ENCODE measurements around the gene EID2. TPM values are rescaled to one million over a fixed set of nuclear protein-coding genes. Genes with fewer than 3 reads are reported as not detected.

Gene EID2
- total and polyA plus RNA-seq, 2 of the 13 experiments (the other 11 are each of a cell fraction or from before 2014, with no cell fraction given): 3.7 to 14.1 TPM

- TF ChIP-seq ZNF496 (CRISPR knock-in tag; IDR thresholded peaks at IDR 0.05; ENCODE audit: insufficient replicate concordance) (peak; percentile 50), ZBTB20 (CRISPR knock-in tag; IDR thresholded peaks at IDR 0.05; ENCODE audit: borderline replicate concordance, low read depth) (peak; percentile 51; the same call in 1 of the 2 replicates), NFIB (CRISPR knock-in tag; IDR thresholded peaks at IDR 0.05; ENCODE audit: borderline replicate concordance) (no peak), RXRB (CRISPR knock-in tag; IDR thresholded peaks at IDR 0.05; ENCODE audit: borderline replicate concordance) (no peak), FOXO1 (CRISPR knock-in tag; IDR thresholded peaks at IDR 0.05) (peak; percentile 25; the same call in 1 of the 2 replicates), TAF15 (IDR thresholded peaks at IDR 0.05; ENCODE audit: low read depth, low read length, poor library complexity, severe bottlenecking) (no peak), GFI1 (CRISPR knock-in tag; IDR thresholded peaks at IDR 0.05; ENCODE audit: borderline replicate concordance) (no peak; the same call in 1 of the 2 replicates), SIX1 (CRISPR knock-in tag; IDR thresholded peaks at IDR 0.05; ENCODE audit: borderline replicate concordance) (no peak), ZNF329 (CRISPR knock-in tag; IDR thresholded peaks at IDR 0.05; ENCODE audit: low read depth) (peak; percentile 93), THRA (CRISPR knock-in tag; IDR thresholded peaks at IDR 0.05; ENCODE audit: borderline replicate concordance) (no peak), RBFOX2 (IDR thresholded peaks at IDR 0.05; ENCODE audit: low read depth, low read length) (peak; percentile 70), ZIK1 (CRISPR knock-in tag; IDR thresholded peaks at IDR 0.05; ENCODE audit: borderline replicate concordance, low read depth) (peak; percentile 98), ZNF530 (CRISPR knock-in tag; IDR thresholded peaks at IDR 0.05; ENCODE audit: low read depth) (no peak)
- TF ChIP-seq, protein P1, sequence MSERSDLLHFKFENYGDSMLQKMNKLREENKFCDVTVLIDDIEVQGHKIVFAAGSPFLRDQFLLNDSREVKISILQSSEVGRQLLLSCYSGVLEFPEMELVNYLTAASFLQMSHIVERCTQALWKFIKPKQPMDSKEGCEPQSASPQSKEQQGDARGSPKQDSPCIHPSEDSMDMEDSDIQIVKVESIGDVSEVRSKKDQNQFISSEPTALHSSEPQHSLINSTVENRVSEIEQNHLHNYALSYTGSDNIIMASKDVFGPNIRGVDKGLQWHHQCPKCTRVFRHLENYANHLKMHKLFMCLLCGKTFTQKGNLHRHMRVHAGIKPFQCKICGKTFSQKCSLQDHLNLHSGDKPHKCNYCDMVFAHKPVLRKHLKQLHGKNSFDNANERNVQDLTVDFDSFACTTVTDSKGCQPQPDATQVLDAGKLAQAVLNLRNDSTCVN (CRISPR knock-in tag; IDR thresholded peaks at IDR 0.05; ENCODE audit: borderline replicate concordance): no peak
- TF ChIP-seq, protein P2, sequence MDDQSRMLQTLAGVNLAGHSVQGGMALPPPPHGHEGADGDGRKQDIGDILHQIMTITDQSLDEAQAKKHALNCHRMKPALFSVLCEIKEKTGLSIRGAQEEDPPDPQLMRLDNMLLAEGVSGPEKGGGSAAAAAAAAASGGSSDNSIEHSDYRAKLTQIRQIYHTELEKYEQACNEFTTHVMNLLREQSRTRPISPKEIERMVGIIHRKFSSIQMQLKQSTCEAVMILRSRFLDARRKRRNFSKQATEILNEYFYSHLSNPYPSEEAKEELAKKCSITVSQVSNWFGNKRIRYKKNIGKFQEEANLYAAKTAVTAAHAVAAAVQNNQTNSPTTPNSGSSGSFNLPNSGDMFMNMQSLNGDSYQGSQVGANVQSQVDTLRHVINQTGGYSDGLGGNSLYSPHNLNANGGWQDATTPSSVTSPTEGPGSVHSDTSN (CRISPR knock-in tag; IDR thresholded peaks at IDR 0.05; ENCODE audit: borderline replicate concordance): peak; percentile 79; the same call in 1 of the 2 replicates
- TF ChIP-seq, protein P3, sequence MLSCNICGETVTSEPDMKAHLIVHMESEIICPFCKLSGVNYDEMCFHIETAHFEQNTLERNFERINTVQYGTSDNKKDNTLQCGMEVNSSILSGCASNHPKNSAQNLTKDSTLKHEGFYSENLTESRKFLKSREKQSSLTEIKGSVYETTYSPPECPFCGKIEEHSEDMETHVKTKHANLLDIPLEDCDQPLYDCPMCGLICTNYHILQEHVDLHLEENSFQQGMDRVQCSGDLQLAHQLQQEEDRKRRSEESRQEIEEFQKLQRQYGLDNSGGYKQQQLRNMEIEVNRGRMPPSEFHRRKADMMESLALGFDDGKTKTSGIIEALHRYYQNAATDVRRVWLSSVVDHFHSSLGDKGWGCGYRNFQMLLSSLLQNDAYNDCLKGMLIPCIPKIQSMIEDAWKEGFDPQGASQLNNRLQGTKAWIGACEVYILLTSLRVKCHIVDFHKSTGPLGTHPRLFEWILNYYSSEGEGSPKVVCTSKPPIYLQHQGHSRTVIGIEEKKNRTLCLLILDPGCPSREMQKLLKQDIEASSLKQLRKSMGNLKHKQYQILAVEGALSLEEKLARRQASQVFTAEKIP (CRISPR knock-in tag; IDR thresholded peaks at IDR 0.05; ENCODE audit: borderline replicate concordance): no peak
- TF ChIP-seq, protein P4, sequence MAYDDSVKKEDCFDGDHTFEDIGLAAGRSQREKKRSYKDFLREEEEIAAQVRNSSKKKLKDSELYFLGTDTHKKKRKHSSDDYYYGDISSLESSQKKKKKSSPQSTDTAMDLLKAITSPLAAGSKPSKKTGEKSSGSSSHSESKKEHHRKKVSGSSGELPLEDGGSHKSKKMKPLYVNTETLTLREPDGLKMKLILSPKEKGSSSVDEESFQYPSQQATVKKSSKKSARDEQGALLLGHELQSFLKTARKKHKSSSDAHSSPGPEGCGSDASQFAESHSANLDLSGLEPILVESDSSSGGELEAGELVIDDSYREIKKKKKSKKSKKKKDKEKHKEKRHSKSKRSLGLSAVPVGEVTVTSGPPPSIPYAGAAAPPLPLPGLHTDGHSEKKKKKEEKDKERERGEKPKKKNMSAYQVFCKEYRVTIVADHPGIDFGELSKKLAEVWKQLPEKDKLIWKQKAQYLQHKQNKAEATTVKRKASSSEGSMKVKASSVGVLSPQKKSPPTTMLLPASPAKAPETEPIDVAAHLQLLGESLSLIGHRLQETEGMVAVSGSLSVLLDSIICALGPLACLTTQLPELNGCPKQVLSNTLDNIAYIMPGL (CRISPR knock-in tag; IDR thresholded peaks at IDR 0.05; ENCODE audit: borderline replicate concordance in 1 of 2, low read depth in 1 of 2): no peak
- TF ChIP-seq, protein P5, sequence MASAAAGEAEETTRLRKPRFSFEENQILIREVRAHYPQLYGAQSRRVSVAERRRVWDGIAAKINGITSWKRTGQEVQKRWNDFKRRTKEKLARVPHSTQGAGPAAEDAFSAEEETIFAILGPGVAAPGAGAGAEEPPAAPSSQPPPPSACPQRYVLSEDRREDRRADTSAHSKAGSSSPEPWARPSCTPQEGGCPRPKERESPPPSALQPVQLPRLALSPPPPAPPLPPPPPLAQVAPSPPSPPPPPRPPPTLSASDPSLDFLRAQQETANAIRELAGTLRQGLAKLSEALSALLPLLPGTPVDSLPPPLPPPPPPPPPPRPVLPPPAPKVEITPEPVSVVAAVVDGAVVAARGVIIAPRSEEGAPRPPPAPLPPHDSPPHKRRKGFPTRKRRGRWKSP (CRISPR knock-in tag; IDR thresholded peaks at IDR 0.05): peak; percentile 98
These were observed 32.8 kb downstream of the EID2 start (continued) for GRCh38 chr19:39506944-39507714.

Data from HepG2 (cell line).